Choroid plexus epithelial cell (primary cell): Measurements from ENCODE around the gene SMARCC2.

Experiments
- DNase-seq: peaks from one replicate; pipeline ENCODE4 v3.0.0-alpha.2; 2010; ENCODE audit warnings: low read depth
- H3K4me3 ChIP-seq: 2 replicates; pipeline ENCODE4 v1.5.1; 2011; ENCODE audit warnings: low read depth, mild to moderate bottlenecking, control low read depth, low read length, moderate library complexity
- TF ChIP-seq, protein P1 (sequence below): conservative IDR thresholded peaks from 2 replicates; pipeline ENCODE4 v1.5.1; 2011; ENCODE audit warnings: low read depth, mild to moderate bottlenecking, control low read depth, inconsistent platforms, low read length, moderate library complexity

The SMARCC2 gene

DNA sequence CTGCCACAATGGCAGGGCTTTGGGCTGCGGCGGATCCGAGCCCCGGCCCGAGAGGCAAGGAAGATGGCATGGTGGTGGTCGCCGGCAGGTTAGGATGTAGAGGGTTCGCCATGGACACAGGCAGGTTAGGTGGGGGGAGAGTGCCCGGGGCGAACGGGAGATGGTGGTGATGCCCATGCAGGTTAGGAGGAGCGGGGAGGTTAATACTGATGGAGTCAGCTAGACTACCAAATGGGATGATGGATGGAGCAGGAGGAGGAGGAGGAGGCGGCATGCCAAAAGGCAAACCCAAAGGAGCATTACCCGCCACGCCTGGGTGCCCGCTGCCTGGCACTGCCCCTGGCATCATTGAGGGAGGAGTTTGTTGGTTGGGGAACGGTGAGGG, 24.9 kb downstream of the SMARCC2 start:
- DNase-seq: no peak
- TF ChIP-seq, protein P1, sequence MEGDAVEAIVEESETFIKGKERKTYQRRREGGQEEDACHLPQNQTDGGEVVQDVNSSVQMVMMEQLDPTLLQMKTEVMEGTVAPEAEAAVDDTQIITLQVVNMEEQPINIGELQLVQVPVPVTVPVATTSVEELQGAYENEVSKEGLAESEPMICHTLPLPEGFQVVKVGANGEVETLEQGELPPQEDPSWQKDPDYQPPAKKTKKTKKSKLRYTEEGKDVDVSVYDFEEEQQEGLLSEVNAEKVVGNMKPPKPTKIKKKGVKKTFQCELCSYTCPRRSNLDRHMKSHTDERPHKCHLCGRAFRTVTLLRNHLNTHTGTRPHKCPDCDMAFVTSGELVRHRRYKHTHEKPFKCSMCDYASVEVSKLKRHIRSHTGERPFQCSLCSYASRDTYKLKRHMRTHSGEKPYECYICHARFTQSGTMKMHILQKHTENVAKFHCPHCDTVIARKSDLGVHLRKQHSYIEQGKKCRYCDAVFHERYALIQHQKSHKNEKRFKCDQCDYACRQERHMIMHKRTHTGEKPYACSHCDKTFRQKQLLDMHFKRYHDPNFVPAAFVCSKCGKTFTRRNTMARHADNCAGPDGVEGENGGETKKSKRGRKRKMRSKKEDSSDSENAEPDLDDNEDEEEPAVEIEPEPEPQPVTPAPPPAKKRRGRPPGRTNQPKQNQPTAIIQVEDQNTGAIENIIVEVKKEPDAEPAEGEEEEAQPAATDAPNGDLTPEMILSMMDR: no peak
- H3K4me3 ChIP-seq: no peak overlapping the region

DNA sequence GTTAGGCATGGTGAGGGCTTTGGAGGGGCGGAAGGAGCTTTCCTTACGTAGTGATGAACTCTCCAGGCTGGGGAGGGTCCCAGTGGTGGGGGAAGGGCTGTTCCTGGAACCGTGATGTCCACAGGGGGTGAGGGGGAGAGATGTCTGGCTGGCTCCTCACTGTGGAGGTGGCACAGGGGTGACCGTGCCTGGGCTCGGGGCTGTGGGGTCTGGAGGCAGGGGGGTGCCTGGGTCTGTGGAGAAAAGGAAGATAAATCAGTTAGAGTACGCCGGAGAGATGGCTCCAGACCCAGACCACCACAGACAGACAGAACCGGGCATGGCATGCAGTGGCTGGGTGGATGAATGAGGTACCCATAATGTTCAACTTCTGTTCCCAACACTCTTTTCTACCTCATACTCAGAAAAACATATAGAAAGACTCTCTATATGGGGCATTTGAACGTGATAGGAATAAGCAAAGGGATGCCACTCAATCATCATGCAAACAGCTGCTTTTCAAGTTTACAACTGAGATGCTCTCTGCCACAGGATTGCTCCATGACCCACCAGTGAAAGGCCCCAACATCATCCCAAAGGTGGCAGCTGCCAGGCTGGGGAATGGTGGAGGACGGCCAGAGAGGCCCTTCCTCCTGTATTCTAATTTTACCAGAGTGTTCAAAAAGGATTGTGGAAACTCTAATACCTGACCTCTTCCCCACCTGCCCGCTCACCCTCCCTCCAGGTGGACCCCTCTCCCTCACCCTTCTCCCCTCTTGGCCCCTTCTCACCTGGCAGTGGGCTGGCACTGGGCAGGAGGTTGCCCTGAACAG, 25.5 kb downstream of the SMARCC2 start:
- no peak for DNase-seq
- no peak overlapping the region for H3K4me3 ChIP-seq

DNA sequence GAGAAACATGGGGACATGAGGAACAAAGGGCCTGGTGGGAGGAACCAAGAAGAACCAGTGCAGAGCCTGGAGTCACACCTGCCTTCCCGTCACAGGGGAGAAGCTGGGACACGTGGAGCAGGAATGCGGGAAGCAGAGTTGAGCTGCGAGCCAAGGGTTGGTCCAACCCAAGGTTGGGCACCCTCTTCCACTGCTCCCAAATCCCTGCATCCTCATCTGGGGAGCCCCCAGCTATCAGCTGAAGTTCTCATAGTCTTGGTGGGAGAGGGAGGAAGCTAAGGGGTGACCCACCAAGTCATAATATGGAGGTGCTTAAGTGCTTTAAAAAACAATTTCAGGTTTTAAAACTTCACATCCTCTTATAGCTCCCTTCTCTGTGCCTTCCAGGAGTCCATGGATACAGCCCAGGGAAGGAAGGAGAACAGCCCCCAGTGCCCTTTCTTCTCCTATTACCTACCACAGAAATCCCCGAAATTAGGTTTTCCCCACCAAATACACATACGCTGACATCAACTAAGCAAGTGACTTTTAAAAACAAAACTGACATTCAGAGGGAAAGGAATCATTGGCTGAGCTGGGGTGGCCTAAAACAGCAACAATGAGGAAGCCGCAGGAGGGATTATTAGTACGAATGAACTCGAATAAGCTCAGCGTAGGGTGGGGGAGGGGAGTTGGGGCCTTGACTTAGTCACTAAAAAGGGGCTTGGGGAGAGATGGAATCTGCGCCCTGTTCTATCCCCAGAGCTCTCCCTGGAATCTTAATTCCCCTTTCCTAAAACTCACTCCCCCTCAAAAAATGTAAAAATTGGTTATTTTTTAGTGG, 26.6 kb downstream of the SMARCC2 start:
- DNase-seq: no peak
- TF ChIP-seq, protein P1: no peak
- no peak overlapping the region for H3K4me3 ChIP-seq

More for the DNA sequence above, 25.5 kb downstream of the SMARCC2 start:
- TF ChIP-seq, protein P1: no peak

- TF ChIP-seq, protein P1: no peak
Observed at GRCh38 chr12:56161690-56162351, 27.5 kb downstream of the SMARCC2 start.

GRCh38 chr12:56160894-56161689, 28.2 kb downstream of the SMARCC2 start:
- TF ChIP-seq, protein P1: no peak
- peak overlapping the region; percentile 98 for H3K4me3 ChIP-seq
- no peak for DNase-seq

More at GRCh38 chr12:56161690-56162351, 27.5 kb downstream of the SMARCC2 start:
- no peak overlapping the region for H3K4me3 ChIP-seq
- DNase-seq: no peak

DNA sequence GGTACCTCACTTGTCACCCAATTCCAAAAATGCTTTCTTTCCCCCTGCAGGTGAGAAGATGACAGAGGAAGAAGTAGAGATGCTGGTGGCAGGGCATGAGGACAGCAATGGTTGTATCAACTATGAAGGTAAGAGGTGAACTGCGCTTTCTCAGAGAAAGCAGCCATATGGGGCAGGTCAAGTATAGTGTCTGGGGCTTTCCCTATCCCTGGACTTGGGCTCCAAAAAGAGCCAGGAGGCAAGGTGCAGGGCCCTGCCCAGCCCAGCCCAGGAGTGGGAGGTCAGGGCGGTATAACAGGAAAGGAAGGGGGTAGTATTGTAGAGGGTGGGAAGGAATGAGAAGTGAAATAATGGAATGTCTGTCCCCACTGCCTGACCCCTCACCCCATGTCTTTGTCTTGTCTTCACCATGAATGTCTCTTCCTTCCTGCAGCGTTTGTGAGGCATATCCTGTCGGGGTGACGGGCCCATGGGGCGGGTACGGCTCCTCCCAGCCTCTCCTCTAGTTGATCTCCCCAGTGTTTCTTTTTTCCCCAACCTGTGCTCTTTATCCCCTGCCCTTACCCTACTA, 29.0 kb downstream of the SMARCC2 start:
- DNase-seq: peak; percentile 58
- H3K4me3 ChIP-seq: peak overlapping the region; percentile 98
- TF ChIP-seq, protein P1: no peak
